ENCODE results near the gene PIK3R5. TPM values are rescaled to one million over a fixed set of nuclear protein-coding genes. Genes with fewer than 3 reads are reported as not detected.

The PIK3R5 gene
- total RNA-seq, 1 donor from 2014 or later: 15.1 TPM

DNA sequence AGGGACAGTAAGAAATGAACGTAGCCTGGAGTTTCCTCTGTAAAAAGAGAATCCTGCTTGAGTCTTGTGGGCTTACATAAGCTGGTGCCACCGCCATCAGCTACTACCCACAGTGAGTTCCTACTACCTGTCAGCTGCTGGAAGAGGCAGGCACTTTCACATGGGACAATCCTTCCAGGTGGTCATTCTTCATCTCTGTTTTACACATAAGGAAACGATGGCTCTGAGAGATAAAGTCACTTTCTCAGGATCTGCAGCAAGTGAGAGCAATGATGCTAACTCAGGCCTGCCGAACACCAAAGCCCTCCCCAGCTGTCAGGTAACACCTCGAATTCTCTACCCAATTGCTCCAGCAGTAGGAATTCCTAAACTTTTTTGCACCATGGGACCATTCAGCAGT lies 26.6 kb downstream of the PIK3R5 start:
- ATAC-seq (no peak), DNase-seq (ENCODE audit: low spot score) (no peak)
- intact Hi-C loops (cut with DNase I): no loop called here

DNA sequence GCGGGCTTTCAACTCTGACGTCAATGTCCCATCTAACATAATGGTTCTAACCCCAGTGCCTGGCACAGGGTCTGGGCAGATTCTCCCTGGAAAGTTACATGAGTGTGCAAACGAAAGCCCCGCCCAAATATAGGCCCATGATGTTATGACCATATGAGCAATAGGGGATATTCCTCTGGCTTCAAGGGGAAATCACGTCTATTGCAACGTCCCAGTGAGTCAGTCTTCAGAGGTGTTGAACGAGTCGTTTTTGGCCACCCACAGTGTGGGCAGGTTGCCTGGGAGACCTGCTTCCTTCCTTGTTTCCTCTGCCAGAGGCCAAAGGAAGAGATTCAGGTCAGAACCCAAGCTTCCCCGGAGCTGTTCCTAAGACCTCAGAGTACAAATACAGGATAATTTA lies 30.3 kb downstream of the PIK3R5 start:
- ATAC-seq (no peak), DNase-seq (ENCODE audit: low spot score) (no peak)
- intact Hi-C loops (cut with DNase I): no loop called here

DNA sequence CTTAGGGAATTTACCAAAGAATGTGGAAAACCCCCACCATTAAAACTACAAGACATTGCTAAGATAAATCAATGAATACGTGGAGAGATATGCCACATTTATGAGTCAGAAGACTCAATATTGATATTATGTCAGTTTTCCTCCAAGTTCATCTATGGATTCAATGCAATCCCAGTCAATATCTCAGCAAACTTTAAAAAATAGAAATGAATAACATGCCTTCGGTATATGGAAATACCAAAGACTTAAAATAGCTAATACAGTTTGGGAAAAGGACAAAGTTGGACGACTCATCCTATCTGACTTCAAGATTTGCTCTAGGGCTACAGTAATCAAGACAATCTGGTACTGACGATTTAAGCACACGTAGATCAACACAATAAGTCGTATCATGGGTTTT lies 31.2 kb downstream of the PIK3R5 start:
- DNase-seq (ENCODE audit: low spot score) (no peak), ATAC-seq (no peak)
- intact Hi-C loops (cut with DNase I): no loop called here

DNA sequence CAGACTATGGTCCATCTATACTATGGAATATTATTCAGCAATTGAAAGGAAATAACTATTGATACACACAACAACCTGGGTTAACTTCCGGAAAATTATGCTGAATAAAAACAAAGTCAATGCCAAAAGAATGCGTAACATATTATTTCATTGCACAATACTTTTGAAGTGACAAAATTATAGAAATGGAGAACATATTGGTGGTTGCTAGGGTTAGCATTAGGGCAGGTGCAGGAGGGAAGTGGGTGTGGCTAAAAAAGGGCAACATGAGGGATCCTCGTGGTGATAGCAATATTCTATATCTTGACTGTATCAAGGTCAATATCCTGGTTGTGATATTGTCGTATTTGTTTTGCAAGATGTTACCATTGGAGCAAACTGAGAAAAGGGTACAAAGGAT lies 34.9 kb downstream of the PIK3R5 start:
- intact Hi-C loops (cut with DNase I): no loop called here
- DNase-seq (ENCODE audit: low spot score): no peak
- no peak for ATAC-seq

DNA sequence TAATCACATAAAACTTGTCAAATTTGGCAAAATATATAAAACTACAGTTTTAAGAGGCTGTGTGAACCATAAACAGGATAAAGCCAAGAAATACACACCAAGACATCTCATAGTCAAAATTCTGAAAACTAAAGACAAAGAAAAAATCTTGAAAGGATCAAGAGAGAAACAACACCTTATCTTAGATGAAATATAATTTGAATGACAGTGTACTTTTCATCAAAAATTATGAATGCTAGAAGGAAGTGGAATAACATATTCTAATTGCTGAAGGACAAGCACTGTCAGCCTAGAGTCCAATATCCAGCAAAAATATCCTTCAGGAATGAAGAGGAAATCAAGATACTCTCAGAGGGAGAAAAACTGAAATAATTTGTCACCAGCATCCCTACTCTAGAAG lies 37.2 kb downstream of the PIK3R5 start:
- intact Hi-C loops (cut with DNase I): no loop called here
- no peak for ATAC-seq
- DNase-seq (ENCODE audit: low spot score): no peak

DNA sequence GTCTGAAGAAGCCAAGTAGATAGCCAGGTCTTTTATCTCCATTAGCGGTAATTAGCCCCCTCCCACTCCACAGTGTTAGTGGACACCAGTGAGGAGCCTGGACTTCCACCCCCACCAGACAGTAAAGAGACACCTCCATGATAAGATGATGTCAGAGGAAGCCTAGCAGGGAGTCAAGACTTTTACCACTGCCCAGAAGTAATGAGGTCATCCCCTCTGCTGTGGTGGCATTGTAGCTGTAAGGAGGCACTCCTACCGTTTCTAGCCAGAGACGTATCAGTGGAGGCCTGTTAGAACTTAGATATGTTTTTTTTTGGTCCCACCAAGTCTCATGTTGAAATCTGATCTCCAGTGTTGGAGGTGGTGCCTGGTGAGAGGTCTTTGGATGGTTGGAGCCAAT lies 38.1 kb downstream of the PIK3R5 start:
- intact Hi-C loops (cut with DNase I): no loop called here
- DNase-seq (ENCODE audit: low spot score): no peak
- ATAC-seq: no peak

DNA sequence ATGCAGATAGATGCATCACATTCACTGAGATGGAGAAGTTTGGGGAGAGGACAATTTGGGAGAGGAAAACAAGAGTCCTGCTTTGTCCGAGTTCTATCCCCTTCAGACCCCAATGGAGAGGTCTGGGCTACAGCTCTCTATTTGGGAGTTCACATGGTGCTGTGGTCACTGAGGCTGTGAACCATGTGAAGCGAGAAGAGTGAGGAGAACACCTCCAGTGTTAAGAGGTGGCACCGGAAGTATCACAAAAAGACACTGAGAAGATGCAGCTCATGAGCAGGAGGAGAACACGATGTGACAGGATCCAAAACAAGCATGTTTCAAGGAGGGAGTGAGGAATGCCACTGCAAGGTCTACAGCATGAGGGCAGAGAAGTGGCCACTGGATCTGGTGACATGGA lies 39.7 kb downstream of the PIK3R5 start:
- intact Hi-C loops (cut with DNase I): no loop called here
- no peak for ATAC-seq
- no peak for DNase-seq (ENCODE audit: low spot score)

DNA sequence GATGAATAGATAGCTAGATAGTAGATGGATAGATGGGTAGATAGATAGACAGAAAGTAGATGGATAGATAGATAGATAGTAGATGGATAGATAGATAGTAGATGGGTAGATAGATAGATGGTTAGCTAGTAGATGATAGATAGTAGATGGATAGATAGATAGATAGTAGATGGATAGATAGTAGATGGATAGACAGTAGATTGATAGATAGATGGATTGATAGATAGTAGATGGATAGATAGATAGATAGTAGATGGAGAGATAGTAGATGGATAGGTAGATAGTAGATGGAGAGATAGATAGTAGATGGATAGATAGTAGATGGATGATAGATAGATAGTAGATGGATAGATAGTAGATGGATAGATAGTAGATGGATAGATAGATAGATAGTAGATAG lies 40.4 kb downstream of the PIK3R5 start:
- no peak for ATAC-seq
- intact Hi-C loops (cut with DNase I): no loop called here
- DNase-seq (ENCODE audit: low spot score): no peak

DNA sequence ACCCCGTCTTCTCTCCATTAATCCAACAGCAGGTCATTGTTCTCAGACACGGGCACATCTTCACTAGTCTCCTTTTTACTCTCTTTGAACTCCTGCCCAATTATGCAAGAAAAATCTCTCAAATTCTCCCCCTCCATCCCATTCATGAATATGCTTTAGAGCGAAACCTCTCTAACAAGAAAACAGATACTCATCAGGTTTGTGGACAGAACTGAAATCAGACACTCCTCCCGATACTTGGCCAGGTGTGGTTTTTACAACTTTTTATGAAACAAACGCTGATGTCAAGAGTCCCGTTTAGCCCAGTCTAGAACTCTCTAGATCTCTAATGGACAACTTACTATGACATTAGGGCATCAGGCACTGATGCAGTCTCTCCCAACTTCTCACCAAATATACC lies 40.9 kb downstream of the PIK3R5 start:
- ATAC-seq: no peak
- intact Hi-C loops (cut with DNase I): no loop called here
- no peak for DNase-seq (ENCODE audit: low spot score)

DNA sequence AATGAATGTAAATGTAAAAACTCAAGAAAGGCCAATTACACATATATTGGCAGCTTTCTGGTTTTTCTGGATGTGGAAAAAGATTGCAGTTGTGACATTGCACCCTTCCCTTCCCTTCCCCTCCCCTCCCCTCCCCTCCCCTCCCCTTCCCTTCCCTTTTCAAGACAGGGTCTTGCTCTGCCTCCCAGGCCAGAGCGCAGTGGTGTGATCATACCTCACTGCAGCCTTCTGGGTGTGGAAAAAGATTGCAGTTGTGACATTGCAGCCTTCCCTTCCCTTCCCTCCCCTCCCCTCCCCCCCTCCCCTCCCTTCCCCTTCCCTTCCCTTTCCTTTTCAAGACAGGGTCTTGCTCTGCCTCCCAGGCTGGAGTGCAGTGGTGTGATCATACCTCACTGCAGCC lies 41.7 kb downstream of the PIK3R5 start:
- intact Hi-C loops (cut with DNase I): no loop called here
- ATAC-seq (no peak), DNase-seq (ENCODE audit: low spot score) (no peak)

DNA sequence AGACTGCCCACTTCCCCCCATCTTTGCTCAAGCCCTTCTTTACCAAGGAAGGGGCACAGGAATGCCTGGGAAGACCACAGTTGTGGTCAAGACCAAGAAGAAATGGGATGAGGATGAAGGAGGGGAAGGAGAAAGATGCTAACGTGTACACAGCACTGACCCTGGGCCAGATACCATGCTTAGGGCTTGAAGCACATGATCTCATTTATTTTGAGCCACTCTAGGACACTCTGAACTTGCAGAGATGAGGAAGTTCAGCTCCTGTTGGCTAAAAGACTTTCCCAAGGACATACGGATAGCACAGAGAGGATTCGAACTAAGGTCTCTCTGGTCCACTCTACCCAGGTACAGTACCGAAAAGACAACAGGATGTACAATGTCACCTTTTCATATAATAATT lies 42.6 kb downstream of the PIK3R5 start:
- DNase-seq (ENCODE audit: low spot score) (no peak), ATAC-seq (peak; percentile 72)
- intact Hi-C loops (cut with DNase I): no loop called here

DNA sequence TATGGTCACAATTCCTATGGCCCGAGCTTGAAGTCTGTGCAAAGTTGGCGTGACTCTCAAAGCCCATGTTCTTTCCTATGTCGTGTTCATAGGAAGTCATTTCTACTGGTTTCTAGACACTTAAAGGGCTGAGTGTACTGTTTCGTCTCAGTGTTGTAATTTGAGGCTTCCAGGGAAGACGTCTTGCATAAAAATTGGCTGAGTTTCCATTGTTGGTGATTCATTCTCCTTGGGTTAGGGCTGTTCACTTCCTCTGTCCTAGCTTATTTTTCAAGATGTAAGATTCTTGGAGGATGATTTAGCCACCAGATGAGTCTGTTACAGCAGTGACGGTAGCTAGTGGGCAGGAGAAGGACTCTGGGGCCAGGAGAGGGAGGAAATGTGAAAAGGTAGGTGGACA lies 43.1 kb downstream of the PIK3R5 start:
- ATAC-seq: peak; percentile 90
- DNase-seq (ENCODE audit: low spot score): no peak
- intact Hi-C loops (cut with DNase I): no loop called here

DNA sequence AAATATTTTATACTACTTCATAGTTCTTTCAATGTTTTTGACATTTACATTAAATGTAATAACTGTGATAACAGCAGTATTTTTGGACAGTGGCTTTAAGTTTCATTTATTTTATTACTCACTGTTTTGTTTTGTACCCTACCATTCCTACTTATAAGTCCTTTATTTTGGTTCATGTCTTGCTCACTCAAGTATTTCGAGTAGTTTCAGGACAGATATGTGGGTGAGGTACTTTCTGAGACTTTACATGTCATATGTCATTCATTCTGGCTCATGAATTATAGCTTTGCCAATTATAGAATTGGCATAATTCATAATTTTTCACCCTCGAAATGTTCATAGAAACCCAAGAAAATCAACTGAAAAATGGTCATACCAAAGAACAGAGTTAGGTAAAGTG lies 44.4 kb downstream of the PIK3R5 start:
- no peak for DNase-seq (ENCODE audit: low spot score)
- no peak for ATAC-seq
- intact Hi-C loops (cut with DNase I): no loop called here

DNA sequence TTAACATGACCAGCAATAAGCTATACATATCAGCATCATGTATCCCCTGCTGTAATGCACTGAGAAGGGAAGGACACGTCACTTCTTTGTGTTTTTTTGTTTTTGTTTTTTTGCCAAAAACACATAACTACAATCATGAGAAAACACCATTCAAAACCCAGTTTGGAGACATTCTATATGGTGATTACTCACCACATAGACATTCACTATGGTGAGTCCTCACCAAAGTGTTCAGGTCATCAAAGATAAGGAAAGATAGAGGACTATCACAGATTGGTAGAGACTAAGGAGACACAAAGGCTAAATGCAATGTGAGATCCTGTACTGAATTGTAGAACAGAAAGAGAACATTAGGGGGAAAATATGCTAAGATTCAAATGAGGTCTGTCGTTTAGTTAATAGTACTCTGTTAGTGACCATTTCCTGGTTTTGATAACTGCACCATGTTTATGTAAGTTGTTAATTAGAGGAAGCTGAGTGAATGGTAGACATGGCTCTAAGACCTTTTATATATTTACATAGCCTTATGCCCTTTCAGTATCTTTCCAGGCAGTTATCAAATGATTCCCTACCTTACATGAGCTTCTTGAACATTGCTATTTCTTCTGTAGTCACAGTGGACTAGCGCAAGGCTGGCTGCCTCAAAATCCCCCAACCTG lies 46.6 kb downstream of the PIK3R5 start:
- intact Hi-C loops (cut with DNase I): loop anchor here (10.0 kb wide), 1 partner anchor 56 kb away; no protein-coding TSS in a partner anchor
- ATAC-seq (no peak), DNase-seq (ENCODE audit: low spot score) (no peak)

DNA sequence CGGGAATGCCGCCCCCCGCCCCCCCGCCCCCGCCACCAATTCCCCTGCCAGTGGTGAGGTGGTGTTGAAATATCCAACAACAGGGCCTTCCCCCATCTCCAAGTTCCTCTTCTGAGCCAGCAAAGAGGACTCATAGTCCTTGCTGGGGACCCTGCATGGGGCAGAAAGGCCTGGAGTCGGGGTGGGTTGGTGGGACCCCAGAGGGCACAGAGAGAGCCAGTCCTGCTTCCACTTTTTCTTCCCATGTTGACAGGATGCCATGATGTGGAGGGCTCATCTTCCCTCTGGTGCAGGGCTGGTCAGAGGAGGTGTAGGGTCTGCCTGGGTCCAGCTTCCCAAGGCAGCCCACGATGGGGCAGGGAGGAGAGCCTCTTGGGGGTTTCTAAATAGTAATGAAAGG lies 49.0 kb downstream of the PIK3R5 start:
- DNase-seq (ENCODE audit: low spot score): no peak
- intact Hi-C loops (cut with DNase I): loop anchor here (10.0 kb wide), 1 partner anchor 58 kb away; no protein-coding TSS in a partner anchor

DNA sequence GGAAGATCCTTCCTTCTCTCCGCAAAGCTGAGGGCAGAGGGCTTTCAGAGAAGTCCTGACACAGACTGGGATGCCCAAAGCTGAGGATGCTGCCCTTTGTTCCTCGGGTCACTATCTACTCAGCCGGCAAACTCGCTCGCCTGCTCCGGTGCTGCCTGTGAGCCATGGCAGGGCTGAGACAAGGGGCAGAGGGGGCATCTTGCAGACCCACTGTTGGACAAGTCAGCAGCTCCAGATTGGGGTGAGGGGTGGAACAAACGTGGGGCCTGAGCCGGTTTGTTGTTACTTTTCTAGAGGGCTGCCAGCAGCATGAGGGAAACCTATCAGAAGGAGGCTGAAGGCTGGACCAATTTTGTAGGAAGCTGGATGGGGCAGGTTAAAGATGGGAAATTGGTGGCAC lies 51.0 kb downstream of the PIK3R5 start:
- no peak for ATAC-seq
- no peak for DNase-seq (ENCODE audit: low spot score)
- intact Hi-C loops (cut with DNase I): loop anchor here (10.0 kb wide), 1 partner anchor 60 kb away; no protein-coding TSS in a partner anchor

More for the DNA sequence above, 49.0 kb downstream of the PIK3R5 start:
- peak; percentile 66 for ATAC-seq

DNA sequence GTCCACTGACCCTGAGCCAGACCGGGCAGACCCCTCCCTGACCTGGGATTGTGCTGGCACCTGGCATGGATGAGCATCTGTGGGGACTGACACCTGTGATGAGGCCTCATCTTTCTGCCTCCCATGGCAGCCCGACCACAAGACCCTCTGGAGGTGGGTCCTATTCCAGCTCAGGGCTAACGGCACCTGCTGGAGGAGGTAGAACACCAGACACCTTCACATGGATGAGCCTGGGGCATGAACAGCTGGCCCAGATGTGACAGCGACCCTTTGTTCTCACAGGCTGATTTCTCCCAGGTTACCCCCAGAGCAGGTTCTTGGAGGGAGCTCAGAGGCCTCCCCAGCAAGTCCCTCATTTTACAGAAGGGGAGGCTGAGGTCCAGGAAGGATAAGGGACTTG lies 51.6 kb downstream of the PIK3R5 start:
- ATAC-seq: no peak
- no peak for DNase-seq (ENCODE audit: low spot score)
- intact Hi-C loops (cut with DNase I): loop anchor here (10.0 kb wide), 1 partner anchor 61 kb away; no protein-coding TSS in a partner anchor

DNA sequence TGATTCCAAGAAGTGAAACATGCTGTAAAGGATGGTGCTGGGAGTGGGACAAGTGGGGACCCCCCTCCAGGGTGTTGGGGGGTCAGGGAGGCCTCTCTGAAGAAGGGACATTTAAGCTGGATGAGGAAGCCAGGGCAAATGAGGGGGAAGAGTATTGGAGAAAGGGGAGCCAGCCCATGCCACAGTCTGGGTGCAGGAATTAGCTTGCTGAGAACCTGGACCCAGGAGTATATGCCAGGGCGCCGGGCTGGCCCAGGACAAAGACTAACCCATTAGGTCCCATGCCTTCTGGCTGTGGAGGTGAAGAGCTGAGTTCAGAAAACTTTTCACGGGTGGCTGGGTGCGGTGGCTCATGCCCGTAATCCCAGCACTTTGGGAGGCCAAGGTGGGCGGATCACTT lies 52.4 kb downstream of the PIK3R5 start:
- DNase-seq (ENCODE audit: low spot score) (no peak), ATAC-seq (no peak)
- intact Hi-C loops (cut with DNase I): loop anchor here (10.0 kb wide), 1 partner anchor 62 kb away; no protein-coding TSS in a partner anchor

DNA sequence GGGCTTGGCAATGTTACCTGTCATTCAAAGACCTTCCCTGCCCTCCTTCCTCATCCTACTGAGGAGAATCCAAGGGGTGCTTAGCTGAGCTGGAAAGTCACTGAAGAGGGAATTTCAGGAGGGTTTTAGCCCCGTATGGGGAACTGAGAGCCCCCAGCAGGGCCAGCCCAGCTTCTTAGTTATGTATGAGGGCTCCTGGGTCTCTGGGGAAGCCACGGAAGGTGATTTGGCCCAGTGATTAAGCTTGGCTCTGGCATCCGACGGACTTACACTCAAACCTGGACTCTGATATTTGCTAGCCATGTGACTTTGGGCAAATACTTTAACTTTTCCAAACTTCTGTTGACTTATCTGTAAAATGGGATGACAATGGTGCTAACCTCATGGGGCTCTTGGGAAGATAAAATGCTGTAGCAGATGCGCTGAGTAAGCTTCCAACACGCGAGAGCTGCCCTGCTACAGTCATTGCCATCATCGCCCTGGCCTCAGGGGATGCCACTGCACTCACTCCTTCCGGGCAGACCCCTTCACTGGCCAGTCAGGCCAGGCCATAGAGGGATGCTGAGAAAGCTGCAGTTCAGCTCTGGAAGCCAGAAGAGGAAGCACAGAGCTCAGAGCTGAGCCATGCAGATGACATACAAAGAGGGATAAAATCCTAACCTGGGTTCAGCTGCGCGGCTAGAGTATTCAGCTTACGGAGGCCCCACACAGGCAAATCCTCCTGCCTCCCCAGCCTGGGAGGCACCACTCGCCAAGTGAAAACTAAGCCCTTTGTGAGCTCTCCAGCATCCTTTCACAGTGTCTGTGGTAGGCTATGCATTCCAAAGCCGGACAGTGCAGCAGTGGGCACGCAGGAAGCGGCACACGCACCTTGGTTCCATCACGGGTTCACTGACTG lies 53.2 kb downstream of the PIK3R5 start:
- intact Hi-C loops (cut with DNase I): loop anchor here (10.0 kb wide), 1 partner anchor 62 kb away; no protein-coding TSS in a partner anchor
- DNase-seq (ENCODE audit: low spot score) (no peak), ATAC-seq (no peak)

DNA sequence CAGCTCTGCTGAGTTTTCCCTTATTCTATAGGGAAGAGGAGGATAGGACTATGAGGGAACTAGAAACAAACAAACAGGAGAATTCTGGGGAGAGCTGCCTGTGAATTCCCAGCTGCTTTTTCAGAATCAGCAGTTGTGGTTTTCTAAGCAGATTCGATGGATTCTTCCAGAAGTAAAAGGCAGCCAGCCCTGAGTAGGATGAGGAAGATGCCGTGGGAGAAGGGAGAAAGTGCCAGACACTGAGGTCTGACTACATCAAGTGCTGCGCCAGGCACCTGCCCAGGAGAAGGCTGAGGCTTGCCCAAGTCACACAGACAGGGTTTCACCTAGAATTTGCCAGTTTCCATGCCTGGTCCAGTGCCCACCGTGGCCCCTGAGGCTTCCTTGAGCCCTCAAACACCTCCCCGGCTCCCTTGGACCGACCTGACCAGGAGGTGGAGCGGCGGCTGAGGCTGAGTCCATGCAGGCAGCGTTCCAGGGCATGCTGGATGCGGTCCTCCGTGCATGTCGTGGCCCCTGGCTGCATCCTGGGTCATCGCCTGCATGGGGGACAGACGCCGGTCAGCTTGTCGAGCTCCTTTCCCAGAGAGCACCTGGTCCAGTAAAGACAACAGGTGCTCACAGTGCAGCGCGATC lies 54.4 kb downstream of the PIK3R5 start:
- intact Hi-C loops (cut with DNase I): loop anchor here (10.0 kb wide), 1 partner anchor 64 kb away; no protein-coding TSS in a partner anchor
- ATAC-seq (no peak), DNase-seq (ENCODE audit: low spot score) (no peak)
